Activated T-helper 1 cell treated with anti-CD3 and anti-CD28 coated beads, Interleukin-12 subunit alpha, Interleukin-12 subunit beta, Interleukin-2, Interleukin-4 antibody, amounts not matched to agents 30 ng/mL and 10 ng/mL and 1 ng/mL, durations not matched to agents 14 hours and 24 hours and 36 hours (primary cell): ENCODE measurements around the gene KCND1. TPM values are rescaled to one million over a fixed set of nuclear protein-coding genes. Genes with fewer than 3 reads are reported as not detected.

ENCODE experiments used
- DNase-seq: peaks from one replicate; pipeline ENCODE4 v3.0.0; 2021; ENCODE audit warnings: low spot score
- H3K27ac Mint-ChIP-seq: one replicate; pipeline ENCODE4 v1.8.0; 2021; ENCODE audit warnings: mild to moderate bottlenecking, mixed read lengths
- H3K27me3 Mint-ChIP-seq: one replicate; pipeline ENCODE4 v1.8.0; 2022; ENCODE audit warnings: mild to moderate bottlenecking, moderate library complexity, mixed read lengths; ENCODE audit not compliant: insufficient read depth
- H3K36me3 Mint-ChIP-seq: one replicate; pipeline ENCODE4 v1.8.0; 2021; ENCODE audit warnings: low read depth, mixed read lengths
- H3K4me1 Mint-ChIP-seq: one replicate; pipeline ENCODE4 v1.8.0; 2021; ENCODE audit warnings: low read depth, mixed read lengths
- H3K4me3 Mint-ChIP-seq: one replicate; pipeline ENCODE4 v1.8.0; 2021; ENCODE audit warnings: mild to moderate bottlenecking, moderate library complexity, mixed read lengths
- H3K9me3 Mint-ChIP-seq: one replicate; pipeline ENCODE4 v1.8.0; 2021; ENCODE audit warnings: mixed read lengths
- intact Hi-C: fragments of 100-400 bp; cut with micrococcal nuclease; formaldehyde crosslinking; loops from one replicate; pipeline ENCODE4 v1.15.1; 2024
- total RNA-seq: library from RNA; stranded (reverse); gene quantifications from 2 replicates; pipeline ENCODE4 v1.2.3, GENCODE V29; 2022

The KCND1 gene
- 3.3 and 4.0 TPM in 2 replicates for total RNA-seq

- Mint-ChIP-seq H3K27ac (no peak within 1 kb of the TSS), H3K27me3 (no peaks in the 10 kb centered on the region), H3K36me3 (peaks cover 15% of the 10 kb centered on the region), H3K4me1 (peaks cover 15% of the 10 kb centered on the region), H3K4me3 (no peak within 1 kb of the TSS), H3K9me3 (no peaks in the 10 kb centered on the region)
- DNase-seq: no peak
- intact Hi-C loops: loop anchor here (5.0 kb wide), 1 partner anchor 131 kb away; no protein-coding TSS in a partner anchor
These were observed at the start of gene KCND1 for GRCh38 chrX:48971249-48972219. KCND1 (minus strand) TSS chrX:48971844; CDS start chrX:48970271, 1,573 bp downstream.

DNA sequence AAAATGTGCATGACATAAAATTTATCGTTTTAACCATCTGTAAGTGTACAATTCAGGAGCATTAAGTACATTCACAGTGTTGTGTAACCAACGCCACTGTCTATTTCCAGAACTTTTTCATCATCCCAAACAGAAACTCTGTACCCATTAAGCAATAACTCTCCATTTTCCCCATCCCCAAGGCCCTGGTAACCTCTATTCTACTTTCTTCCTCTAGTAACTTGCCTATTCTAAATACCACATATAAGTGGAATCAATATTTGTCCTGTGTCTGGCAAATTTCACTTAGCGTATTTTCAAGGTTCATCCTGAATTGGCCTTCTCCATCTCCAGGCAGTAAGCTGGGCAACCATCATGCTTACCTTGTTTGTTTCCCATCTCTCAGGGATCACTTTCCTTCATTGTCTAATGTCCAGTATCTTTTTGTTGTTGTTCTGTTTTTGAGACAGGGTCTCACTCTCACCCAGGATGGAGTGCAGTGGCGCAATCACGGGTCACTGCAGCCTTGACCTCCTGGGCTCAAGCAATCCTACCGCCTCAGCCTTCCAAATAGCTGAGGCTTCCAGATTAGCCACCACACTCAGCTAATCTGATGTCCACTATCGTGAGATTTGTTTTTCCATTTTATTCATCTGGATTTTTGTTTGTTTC, 48.1 kb upstream of the KCND1 start:
- Mint-ChIP-seq H3K27ac (no peak overlapping the region), H3K4me3 (no peak overlapping the region), H3K4me1 (no peaks in the 10 kb centered on the region), H3K27me3 (no peaks in the 10 kb centered on the region), H3K9me3 (no peaks in the 10 kb centered on the region), H3K36me3 (peaks cover 5% of the 10 kb centered on the region)
- intact Hi-C loops: no loop called here
- DNase-seq: no peak

DNA sequence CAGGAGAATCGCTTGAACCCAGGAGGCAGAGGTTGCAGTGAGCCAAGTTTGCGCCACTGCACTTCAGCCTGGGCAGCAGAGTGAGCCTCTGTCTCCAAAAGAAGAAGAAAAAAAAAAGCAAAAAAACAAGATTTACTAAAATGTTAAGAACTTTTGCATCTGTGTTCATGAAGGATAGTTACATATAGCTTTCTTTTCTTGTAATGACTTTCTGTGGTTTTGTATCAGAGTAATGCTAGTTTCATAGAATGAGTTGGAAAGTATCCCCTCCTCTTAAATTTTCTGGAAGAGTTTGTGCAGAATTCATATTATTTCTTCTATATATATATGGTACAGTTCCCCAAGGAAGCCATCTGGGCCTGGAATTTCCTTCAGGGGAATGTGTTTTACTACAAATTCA, 47.4 kb upstream of the KCND1 start:
- H3K4me3 Mint-ChIP-seq: no peak overlapping the region
- H3K27me3 Mint-ChIP-seq: no peaks in the 10 kb centered on the region
- no peaks in the 10 kb centered on the region for H3K36me3 Mint-ChIP-seq
- H3K4me1 Mint-ChIP-seq: no peaks in the 10 kb centered on the region
- DNase-seq: no peak
- no peaks in the 10 kb centered on the region for H3K9me3 Mint-ChIP-seq
- no peak overlapping the region for H3K27ac Mint-ChIP-seq
- intact Hi-C loops: no loop called here

DNA sequence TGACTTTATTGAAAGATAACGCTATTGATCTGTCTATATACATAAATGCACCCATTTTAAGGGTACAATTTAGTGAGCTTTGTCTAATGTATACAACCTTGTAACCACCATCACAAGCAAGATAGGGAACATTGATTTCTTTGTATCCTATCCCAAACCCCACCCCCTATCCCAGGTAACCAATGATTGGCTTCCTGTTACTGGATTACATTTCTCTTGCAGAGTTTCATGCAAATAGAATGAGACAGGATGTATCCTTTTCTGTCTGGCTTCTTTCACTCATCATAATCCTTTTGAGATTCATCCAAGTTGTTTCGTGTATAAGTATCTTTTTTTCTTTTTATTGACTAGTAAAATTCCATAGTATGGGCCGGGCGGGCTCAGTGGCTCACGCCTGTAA, 32.1 kb upstream of the KCND1 start:
- no peak for DNase-seq
- H3K27me3 Mint-ChIP-seq: no peaks in the 10 kb centered on the region
- no peaks in the 10 kb centered on the region for H3K9me3 Mint-ChIP-seq
- H3K4me3 Mint-ChIP-seq: peak overlapping the region; percentile 49
- intact Hi-C loops: loop anchor here (5.0 kb wide), 2 partner anchors 86 to 159 kb away; partner anchors contain the start of genes MAGIX and PIM2
- peaks cover 21% of the 10 kb centered on the region for H3K4me1 Mint-ChIP-seq
- peaks cover 10% of the 10 kb centered on the region for H3K36me3 Mint-ChIP-seq
- peak overlapping the region; percentile 44 for H3K27ac Mint-ChIP-seq

GRCh38 chrX:49002091-49002935, 30.7 kb upstream of the KCND1 start, which contains the start of gene GRIPAP1:
GRIPAP1 (minus strand) TSS chrX:49002264; CDS start chrX:49002229, 35 bp downstream.
- peaks cover 22% of the 10 kb centered on the region for H3K36me3 Mint-ChIP-seq
- H3K27me3 Mint-ChIP-seq: no peaks in the 10 kb centered on the region
- DNase-seq: peak; percentile 68
- H3K27ac Mint-ChIP-seq: peak within 1 kb of the TSS; percentile 96
- peak within 1 kb of the TSS; percentile 99 for H3K4me3 Mint-ChIP-seq
- intact Hi-C loops: loop anchor here (1.0 to 5.0 kb wide), 10 partner anchors 41 to 267 kb away; partner anchors contain the start of genes HDAC6, MAGIX, PIM2 and PPP1R3F
- peaks cover 35% of the 10 kb centered on the region for H3K4me1 Mint-ChIP-seq
- H3K9me3 Mint-ChIP-seq: no peaks in the 10 kb centered on the region

DNA sequence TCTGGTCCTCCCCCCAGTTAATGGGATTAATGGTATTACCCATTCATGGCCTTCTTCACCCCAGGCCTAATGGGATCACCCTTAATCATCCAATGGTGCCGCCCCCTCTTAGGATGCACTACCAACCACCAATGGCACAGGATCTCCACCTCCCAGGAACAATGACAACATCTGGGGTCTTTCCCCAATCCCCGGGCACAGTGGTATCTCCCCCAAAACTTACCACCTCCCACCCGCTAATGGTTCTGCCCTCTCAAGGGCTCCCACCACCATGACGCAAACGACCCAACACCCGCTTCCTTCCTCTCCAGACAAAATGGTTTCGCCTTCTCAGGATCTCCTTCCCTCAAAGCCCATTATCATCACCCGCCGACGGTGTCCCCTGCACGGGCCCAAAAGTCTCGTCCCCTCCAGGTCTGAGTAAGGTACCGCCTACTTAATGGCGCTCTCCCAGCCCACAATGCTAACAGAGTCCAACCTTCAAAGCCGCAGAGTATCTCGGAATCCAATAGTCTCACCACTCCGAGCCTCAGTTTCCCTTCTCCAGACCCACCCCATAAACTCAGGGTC, 30.0 kb upstream of the KCND1 start:
- intact Hi-C loops: loop anchor here (1.0 to 5.0 kb wide), 10 partner anchors 42 to 268 kb away; partner anchors contain the start of genes HDAC6, MAGIX, PIM2 and PPP1R3F
- H3K27ac Mint-ChIP-seq: peak overlapping the region; percentile 96
- H3K4me3 Mint-ChIP-seq: peak overlapping the region; percentile 99
- no peaks in the 10 kb centered on the region for H3K27me3 Mint-ChIP-seq
- peaks cover 37% of the 10 kb centered on the region for H3K4me1 Mint-ChIP-seq
- H3K36me3 Mint-ChIP-seq: peaks cover 29% of the 10 kb centered on the region
- no peaks in the 10 kb centered on the region for H3K9me3 Mint-ChIP-seq
- peak; percentile 22 for DNase-seq

- peaks cover 32% of the 10 kb centered on the region for H3K36me3 Mint-ChIP-seq
- peak overlapping the region; percentile 99 for H3K4me3 Mint-ChIP-seq
- intact Hi-C loops: loop anchor here (5.0 kb wide), 2 partner anchors 83 to 162 kb away; partner anchors contain the start of genes MAGIX and PIM2
- no peaks in the 10 kb centered on the region for H3K27me3 Mint-ChIP-seq
- DNase-seq: no peak
- peak overlapping the region; percentile 96 for H3K27ac Mint-ChIP-seq
- no peaks in the 10 kb centered on the region for H3K9me3 Mint-ChIP-seq
- H3K4me1 Mint-ChIP-seq: peaks cover 37% of the 10 kb centered on the region
These were observed 29.0 kb upstream of the KCND1 start for GRCh38 chrX:49000636-49001035.

GRCh38 chrX:48999030-48999429, 27.4 kb upstream of the KCND1 start:
- Mint-ChIP-seq H3K4me3 (peak overlapping the region; percentile 19), H3K27ac (no peak overlapping the region), H3K4me1 (peaks cover 37% of the 10 kb centered on the region), H3K9me3 (no peaks in the 10 kb centered on the region), H3K27me3 (no peaks in the 10 kb centered on the region), H3K36me3 (peaks cover 40% of the 10 kb centered on the region)
- intact Hi-C loops: no loop called here
- DNase-seq: no peak

GRCh38 chrX:48998391-48998790, 26.7 kb upstream of the KCND1 start:
- no peaks in the 10 kb centered on the region for H3K9me3 Mint-ChIP-seq
- H3K4me3 Mint-ChIP-seq: no peak overlapping the region
- no peaks in the 10 kb centered on the region for H3K27me3 Mint-ChIP-seq
- peaks cover 44% of the 10 kb centered on the region for H3K36me3 Mint-ChIP-seq
- no peak overlapping the region for H3K27ac Mint-ChIP-seq
- no peak for DNase-seq
- peaks cover 37% of the 10 kb centered on the region for H3K4me1 Mint-ChIP-seq
- intact Hi-C loops: no loop called here

- H3K36me3 Mint-ChIP-seq: peaks cover 46% of the 10 kb centered on the region
- H3K27ac Mint-ChIP-seq: peak overlapping the region; percentile 68
- no peaks in the 10 kb centered on the region for H3K27me3 Mint-ChIP-seq
- no peak overlapping the region for H3K4me3 Mint-ChIP-seq
- H3K4me1 Mint-ChIP-seq: peaks cover 37% of the 10 kb centered on the region
- intact Hi-C loops: no loop called here
- DNase-seq: no peak
- H3K9me3 Mint-ChIP-seq: no peaks in the 10 kb centered on the region
These were observed 26.2 kb upstream of the KCND1 start for GRCh38 chrX:48997865-48998264.

- intact Hi-C loops: no loop called here
- peaks cover 50% of the 10 kb centered on the region for H3K36me3 Mint-ChIP-seq
- H3K4me1 Mint-ChIP-seq: peaks cover 37% of the 10 kb centered on the region
- no peak for DNase-seq
- H3K27me3 Mint-ChIP-seq: no peaks in the 10 kb centered on the region
- H3K9me3 Mint-ChIP-seq: no peaks in the 10 kb centered on the region
- no peak overlapping the region for H3K4me3 Mint-ChIP-seq
- H3K27ac Mint-ChIP-seq: peak overlapping the region; percentile 68
These were observed 25.8 kb upstream of the KCND1 start for GRCh38 chrX:48997455-48997854.

DNA sequence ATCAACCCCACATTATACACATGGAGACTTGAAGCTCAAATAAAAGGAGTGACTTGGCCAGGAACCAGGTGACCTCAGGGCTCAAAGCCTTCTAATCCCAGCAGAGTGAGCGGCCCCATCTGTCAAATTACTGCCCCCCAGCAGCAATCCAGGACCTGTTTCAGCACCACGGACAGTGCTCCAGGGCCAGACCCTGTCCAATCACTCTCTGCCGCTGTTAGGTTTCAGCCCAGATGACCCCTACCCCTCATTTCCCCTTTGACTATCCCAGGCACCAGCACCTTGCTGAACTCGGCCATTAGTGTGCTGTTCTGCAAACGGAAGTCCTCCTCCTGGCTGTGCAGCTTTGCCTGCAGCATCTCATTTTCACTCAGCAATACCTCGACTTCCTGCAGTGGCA, 25.3 kb upstream of the KCND1 start:
- Mint-ChIP-seq H3K27me3 (no peaks in the 10 kb centered on the region), H3K4me1 (peaks cover 37% of the 10 kb centered on the region), H3K9me3 (no peaks in the 10 kb centered on the region), H3K27ac (no peak overlapping the region), H3K4me3 (no peak overlapping the region), H3K36me3 (peaks cover 53% of the 10 kb centered on the region)
- DNase-seq: no peak
- intact Hi-C loops: no loop called here
